Umbilical cord (tissue), 2 donors: ENCODE measurements around the gene C2CD4B. TPM values are rescaled to one million over a fixed set of nuclear protein-coding genes. Genes with fewer than 3 reads are reported as not detected.

ENCODE experiments used
- DNase-seq: peaks from one replicate; pipeline ENCODE4 v3.0.0-alpha.2; 2015; ENCODE audit warnings: low spot score
- total RNA-seq: library from RNA; depleted of rRNA; stranded (reverse); fragments of >200 nt; gene quantifications from one replicate; pipeline ENCODE4 v1.2.3, GENCODE V29; 2014; ENCODE audit warnings: low replicate concordance; ENCODE audit not compliant: insufficient read depth

Gene C2CD4B
- not detected for total RNA-seq

GRCh38 chr15:62165104-62165792 lies at the start of gene C2CD4B:
C2CD4B (minus strand) TSS chr15:62165285; CDS start chr15:62164984, 301 bp downstream.
- peak; percentile 4 for DNase-seq

GRCh38 chr15:62212741-62213140 lies 47.7 kb upstream of the C2CD4B start:
- DNase-seq, result no peak

- no peak for DNase-seq
Measured at GRCh38 chr15:62211348-62211747, 46.3 kb upstream of the C2CD4B start.

GRCh38 chr15:62209821-62210220 lies 44.7 kb upstream of the C2CD4B start:
- peak; percentile 21 for DNase-seq

DNA sequence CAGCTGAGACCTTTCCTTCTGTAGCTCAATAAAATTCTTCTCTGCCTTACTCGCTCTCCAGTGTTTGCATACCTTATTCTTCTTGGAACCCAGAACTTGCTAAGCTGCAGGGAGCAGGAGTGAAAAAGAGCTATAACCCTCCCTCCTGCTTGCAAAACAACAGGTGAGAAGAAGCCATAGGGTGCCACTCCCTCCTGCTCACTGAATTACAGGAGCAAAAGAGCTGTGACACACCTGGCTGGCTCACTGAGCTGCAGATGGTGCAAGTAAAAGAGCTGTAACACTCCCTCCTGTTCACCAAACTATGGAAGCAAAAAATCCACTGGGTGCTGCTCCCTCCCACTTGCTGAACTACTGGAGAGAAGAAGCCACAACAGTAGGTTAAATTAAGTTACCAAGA lies 44.2 kb upstream of the C2CD4B start:
- no peak for DNase-seq

- no peak for DNase-seq
Measured at GRCh38 chr15:62208884-62209283, 43.8 kb upstream of the C2CD4B start.

- DNase-seq, result no peak
Measured at GRCh38 chr15:62208367-62208766, 43.3 kb upstream of the C2CD4B start.

DNA sequence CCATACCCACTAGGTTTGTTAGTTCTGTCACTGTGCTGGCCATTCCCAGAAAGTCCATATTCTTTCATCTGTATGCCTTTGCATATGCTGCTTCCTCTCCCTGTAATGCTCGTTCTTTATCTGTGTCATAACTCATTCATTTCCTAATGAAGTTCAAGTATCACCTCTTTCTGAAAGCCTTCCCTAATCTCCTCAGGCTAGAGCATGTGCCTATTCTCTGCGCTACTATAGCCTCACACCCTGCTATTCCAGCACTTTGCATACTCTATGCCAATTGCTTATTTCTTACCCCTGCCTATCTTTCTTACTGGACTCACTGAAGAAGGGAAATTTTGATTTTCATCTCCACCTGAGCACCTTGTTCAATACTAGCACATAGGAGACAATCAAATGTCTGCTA lies 25.6 kb upstream of the C2CD4B start:
- no peak for DNase-seq

GRCh38 chr15:62190274-62190673 lies 25.2 kb upstream of the C2CD4B start:
- no peak for DNase-seq

DNA sequence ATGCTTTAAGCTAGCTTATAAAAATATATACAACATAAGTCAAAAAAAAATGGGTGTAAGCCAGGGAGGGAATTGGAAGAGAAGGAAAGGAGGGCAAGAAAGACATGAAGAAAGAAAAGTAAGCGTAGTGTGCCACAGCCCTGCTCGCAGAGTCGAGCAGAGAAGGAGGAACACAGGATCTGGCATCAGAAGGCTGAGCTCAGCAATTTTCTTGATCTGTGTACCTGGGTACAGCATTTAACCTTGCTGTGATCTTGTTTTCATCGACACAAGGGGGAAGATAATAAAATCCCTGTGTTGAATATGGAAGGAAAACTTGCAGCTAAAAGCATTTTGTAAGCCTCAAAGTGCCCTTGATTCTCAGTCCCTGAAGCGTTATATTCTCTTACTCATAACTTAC lies 23.7 kb upstream of the C2CD4B start:
- DNase-seq, result no peak

- DNase-seq, result no peak
Measured at GRCh38 chr15:62187910-62188309, 22.8 kb upstream of the C2CD4B start.

DNA sequence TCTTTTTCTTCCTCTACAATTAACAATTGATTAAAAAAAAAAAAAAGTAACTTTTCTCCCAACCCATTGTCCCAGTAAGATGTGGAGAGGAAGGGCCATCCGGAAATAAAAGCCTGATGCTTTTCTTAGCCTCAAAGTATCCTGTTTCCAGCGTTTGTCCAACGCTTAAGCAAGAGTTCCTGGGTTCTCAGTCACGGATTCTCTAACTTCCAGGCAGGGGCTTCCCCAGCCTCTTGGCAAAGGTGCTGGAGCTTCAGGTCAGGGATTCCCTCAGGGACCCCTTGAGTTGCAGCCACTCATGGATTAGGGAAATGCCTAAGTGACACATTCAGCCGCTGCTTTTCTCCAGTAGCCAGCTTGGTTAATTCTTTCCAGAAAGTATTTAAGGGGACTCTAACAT lies 22.3 kb upstream of the C2CD4B start:
- no peak for DNase-seq

- no peak for DNase-seq
Measured at GRCh38 chr15:62186578-62186977, 21.5 kb upstream of the C2CD4B start.

- DNase-seq, result no peak
Measured at GRCh38 chr15:62183130-62183529, 18.0 kb upstream of the C2CD4B start.

GRCh38 chr15:62173215-62173614 lies 8.1 kb upstream of the C2CD4B start:
- peak; percentile 35 for DNase-seq

DNA sequence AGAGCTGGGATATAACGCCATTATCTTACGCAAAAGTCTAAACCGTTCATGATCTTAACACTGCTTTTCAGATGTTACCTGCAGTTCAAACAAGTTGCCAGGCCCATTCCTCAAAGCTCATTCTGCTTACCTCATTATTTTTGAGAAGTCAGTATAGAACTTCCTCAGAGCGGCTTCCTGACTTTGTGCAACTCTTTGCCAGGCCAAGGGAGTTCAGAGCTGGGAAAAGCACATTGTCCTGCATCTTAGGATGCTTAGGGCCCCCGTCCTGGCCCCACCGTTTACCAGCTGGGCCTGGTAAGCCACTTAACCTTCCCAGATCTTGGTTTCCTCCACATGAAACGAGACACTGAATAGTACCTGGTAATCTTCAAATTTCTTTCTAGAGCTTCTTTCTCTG lies 6.8 kb upstream of the C2CD4B start:
- DNase-seq, result peak; percentile 10

DNA sequence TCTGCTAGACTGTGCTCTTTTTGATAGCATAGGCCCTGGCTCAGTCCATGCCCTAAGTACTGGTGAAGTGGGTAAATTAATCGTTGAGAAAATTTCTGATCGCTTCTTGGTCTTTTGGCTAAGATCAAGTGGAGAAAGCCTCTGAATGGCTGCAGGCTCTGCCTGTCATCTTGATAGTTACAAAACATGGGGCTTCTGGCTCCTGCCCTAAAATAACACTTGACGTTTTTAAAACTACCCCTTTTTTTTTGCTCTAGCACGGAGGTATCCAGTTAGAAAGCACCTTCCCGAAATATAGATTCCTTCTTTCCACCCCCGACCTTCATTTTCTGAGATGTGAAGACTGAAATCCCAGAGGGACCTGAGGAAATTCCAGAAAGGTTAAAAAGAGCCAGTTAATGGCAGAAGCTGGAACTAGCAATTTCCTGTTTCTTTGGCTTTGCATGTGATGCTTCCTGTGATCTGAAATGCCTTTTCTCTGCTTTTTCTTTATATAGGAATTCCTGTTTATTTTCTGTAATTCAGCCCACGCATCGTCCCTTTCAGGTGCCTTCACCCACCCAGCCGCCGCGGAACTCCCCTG lies 799 bp upstream of the C2CD4B start:
- DNase-seq, result peak; percentile 7

DNA sequence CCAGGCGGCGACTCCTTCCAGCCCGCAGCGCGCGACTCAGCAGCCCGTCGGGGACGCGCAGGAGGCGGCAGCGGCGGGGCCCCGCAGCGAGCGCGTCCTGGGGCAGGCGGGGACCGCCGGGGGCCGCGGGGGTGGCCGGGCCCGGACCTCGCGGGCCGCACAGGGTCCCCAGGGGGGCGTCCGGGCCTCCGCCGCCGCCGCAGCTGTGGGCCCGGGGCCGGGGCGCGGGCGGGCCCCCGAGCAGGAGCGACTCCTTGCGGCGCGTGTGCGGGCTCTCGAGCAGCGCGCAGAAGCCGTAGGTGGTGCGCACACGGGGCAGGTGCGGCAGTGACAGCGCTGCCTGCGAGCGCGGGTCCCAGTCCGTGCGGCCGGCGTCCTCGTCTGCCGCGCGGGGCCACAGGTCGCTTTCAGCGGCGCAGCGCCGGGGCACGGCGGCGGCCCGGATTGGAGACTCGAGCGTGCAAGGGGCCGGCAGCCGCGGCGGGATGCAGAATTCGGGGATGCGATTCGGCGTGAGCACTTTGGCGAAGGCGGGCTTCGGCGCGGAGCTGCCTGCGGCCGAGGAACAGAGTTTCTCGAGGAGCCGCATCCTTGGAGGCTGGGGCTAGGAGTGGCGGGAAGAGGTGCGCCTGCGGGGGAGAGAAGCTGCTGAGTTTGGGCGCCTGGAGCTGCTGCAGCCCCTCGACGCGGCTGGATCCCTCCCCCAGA lies 535 bp downstream of the C2CD4B start:
- no peak for DNase-seq

DNA sequence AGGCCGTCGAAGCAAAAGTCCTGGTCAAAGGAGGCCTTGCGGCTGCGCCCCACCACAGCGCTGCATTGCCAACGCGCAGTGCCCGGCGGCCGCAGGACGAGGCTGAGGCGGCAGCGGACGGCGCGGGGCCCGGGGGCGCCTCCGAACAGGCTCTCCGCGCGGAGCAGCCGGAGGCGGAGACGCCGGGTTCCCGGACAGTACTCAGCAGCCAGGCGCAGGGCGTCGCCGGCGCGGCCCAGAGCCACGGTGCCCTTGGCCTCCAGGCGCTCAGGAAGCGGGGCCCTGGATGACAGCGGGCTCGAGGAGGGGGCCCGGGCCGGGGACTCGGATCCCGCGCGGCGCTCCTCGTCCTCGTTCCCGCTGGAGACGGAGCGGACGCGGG lies 1.1 kb downstream of the C2CD4B start:
- peak; percentile 14 for DNase-seq

- DNase-seq, result no peak
Measured at GRCh38 chr15:62163397-62164013, 1.6 kb downstream of the C2CD4B start.

DNA sequence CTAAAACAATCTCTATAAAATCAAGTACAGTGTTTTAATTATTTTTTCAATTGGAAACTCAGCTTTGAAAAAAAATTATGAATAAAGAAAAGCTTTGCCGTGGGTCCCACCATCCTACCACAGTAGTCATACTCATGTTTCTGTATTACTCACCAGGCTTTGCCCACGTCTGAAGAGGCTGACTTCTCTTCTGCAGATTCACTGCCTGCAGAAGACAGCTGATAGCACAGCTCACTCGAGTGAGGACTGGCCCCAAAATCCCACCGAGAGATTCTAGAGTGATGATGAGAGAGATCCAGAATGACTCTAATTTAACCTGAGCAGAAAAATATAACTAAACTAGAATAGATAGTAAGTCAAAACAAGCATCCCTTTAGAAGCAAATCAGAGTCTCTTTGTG lies 11.9 kb downstream of the C2CD4B start:
- DNase-seq, result no peak

DNA sequence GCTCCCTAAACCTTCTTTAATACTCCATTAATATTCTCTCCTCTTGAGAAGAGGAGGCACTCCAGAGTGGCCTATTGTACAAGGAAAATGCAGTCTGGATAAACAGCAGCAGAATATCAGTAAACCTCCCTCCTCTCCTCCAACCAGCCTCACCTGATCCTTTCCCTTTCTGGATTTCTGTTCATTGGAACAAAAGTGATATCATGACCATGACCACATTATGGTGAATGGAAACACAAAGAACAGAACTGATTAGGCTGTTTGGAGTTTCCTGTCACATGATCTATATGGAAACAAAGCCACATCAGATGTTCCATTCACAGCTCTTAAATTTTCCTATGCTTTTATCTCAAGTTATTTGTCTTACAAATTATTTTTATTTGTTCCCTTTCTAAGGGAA lies 14.6 kb downstream of the C2CD4B start:
- no peak for DNase-seq

GRCh38 chr15:62149729-62150128 lies 15.4 kb downstream of the C2CD4B start:
- DNase-seq, result no peak
